ENCODE results near the gene EPAS1. TPM values are rescaled to one million over a fixed set of nuclear protein-coding genes. Genes with fewer than 3 reads are reported as not detected.

The EPAS1 gene
- total and polyA plus RNA-seq, 8 donors: 190 to 962 (median 244) TPM

- intact Hi-C loops (cut with DNase I): no loop called here
- peaks cover 3 to 11% of the 10 kb centered on the region in 2 donors for H3K4me1 ChIP-seq
- H3K27me3 ChIP-seq: no peaks in the 10 kb centered on the region
- no peak for TF ChIP-seq CTCF (IDR thresholded peaks at IDR 0.05)
- ATAC-seq (no peak), DNase-seq (no peak)
- no peaks in the 10 kb centered on the region for H3K36me3 ChIP-seq
- H3K27ac ChIP-seq: no peak overlapping the region
- no peak overlapping the region for H3K4me3 ChIP-seq
- peaks cover 0 to 12% of the 10 kb centered on the region in 2 donors for H3K9me3 ChIP-seq
Observed at GRCh38 chr2:46411985-46412384, 114.8 kb downstream of the EPAS1 start.

- intact Hi-C loops (cut with DNase I): no loop called here
- no peak overlapping the region for H3K27ac ChIP-seq
- H3K4me1 ChIP-seq: peaks cover 3 to 9% of the 10 kb centered on the region in 2 donors
- H3K4me3 ChIP-seq: no peak overlapping the region
- TF ChIP-seq CTCF (IDR thresholded peaks at IDR 0.05): no peak
- ATAC-seq (no peak), DNase-seq (no peak)
- no peaks in the 10 kb centered on the region for H3K27me3 ChIP-seq
- peaks cover 0 to 21% of the 10 kb centered on the region in 2 donors for H3K9me3 ChIP-seq
- no peaks in the 10 kb centered on the region for H3K36me3 ChIP-seq
Observed at GRCh38 chr2:46413111-46413510, 115.9 kb downstream of the EPAS1 start.

GRCh38 chr2:46413631-46414030 is 116.4 kb downstream of the EPAS1 start:
- DNase-seq: no peak
- TF ChIP-seq CTCF (IDR thresholded peaks at IDR 0.05): no peak
- H3K4me1 ChIP-seq: peaks cover under 1 to 3% of the 10 kb centered on the region in 2 donors
- H3K27me3 ChIP-seq: no peaks in the 10 kb centered on the region
- no peak for ATAC-seq
- no peak overlapping the region for H3K27ac ChIP-seq
- intact Hi-C loops (cut with DNase I): no loop called here
- H3K36me3 ChIP-seq: no peaks in the 10 kb centered on the region
- no peak overlapping the region for H3K4me3 ChIP-seq
- peaks cover 0 to 27% of the 10 kb centered on the region in 2 donors for H3K9me3 ChIP-seq

GRCh38 chr2:46414701-46415100 is 117.5 kb downstream of the EPAS1 start:
- intact Hi-C loops (cut with DNase I): no loop called here
- no peak overlapping the region for H3K27ac ChIP-seq
- ATAC-seq (no peak), DNase-seq (no peak)
- no peak overlapping the region for H3K4me3 ChIP-seq
- H3K27me3 ChIP-seq: no peaks in the 10 kb centered on the region
- peaks cover 0 to 30% of the 10 kb centered on the region in 2 donors for H3K9me3 ChIP-seq
- H3K36me3 ChIP-seq: no peaks in the 10 kb centered on the region
- no peaks in the 10 kb centered on the region for H3K4me1 ChIP-seq
- no peak for TF ChIP-seq CTCF (IDR thresholded peaks at IDR 0.05)

GRCh38 chr2:46416280-46416679 is 119.1 kb downstream of the EPAS1 start:
- Histone ChIP-seq H3K27me3 (no peaks in the 10 kb centered on the region), H3K9me3 (peaks cover 0 to 30% of the 10 kb centered on the region in 2 donors), H3K4me1 (no peaks in the 10 kb centered on the region), H3K4me3 (no peak overlapping the region), H3K27ac (no peak overlapping the region), H3K36me3 (no peaks in the 10 kb centered on the region)
- DNase-seq: no peak
- no peak for TF ChIP-seq CTCF (IDR thresholded peaks at IDR 0.05)
- ATAC-seq: no peak
- intact Hi-C loops (cut with DNase I): no loop called here
